Measurements from ENCODE around the gene MPHOSPH8. TPM values are rescaled to one million over a fixed set of nuclear protein-coding genes. Genes with fewer than 3 reads are reported as not detected.

MPHOSPH8 gene
- total RNA-seq, 2 donors from 2014 or later, result 18.1 to 24.0 TPM

DNA sequence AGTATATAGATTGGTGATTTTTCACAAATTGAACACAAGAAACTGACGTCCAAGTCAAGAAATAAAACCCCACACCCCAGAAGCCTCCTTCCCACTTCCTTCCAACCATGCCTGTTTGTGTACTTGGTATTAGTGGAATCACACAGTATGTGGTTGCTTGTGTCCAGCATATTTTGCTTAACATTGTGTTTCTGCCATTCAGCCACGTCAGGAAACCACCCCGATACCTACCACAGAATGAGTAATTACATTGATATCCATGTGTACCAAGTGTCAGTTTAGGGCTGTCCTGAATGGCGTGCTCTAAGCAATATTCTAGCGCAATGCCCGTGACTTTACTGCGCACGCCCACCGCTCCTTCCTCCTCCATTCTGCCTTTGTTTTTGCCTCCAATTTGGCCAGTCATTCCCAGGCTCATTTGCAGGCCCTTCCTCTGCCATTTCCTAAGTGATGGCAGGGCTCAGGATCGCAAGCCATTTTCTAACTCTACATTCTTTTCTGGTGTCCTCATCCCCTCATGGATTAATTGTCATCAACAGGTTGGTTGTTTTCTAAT, 25.9 kb upstream of the MPHOSPH8 start:
- no peak overlapping the region for H3K27ac Mint-ChIP-seq
- TF ChIP-seq, protein P1, sequence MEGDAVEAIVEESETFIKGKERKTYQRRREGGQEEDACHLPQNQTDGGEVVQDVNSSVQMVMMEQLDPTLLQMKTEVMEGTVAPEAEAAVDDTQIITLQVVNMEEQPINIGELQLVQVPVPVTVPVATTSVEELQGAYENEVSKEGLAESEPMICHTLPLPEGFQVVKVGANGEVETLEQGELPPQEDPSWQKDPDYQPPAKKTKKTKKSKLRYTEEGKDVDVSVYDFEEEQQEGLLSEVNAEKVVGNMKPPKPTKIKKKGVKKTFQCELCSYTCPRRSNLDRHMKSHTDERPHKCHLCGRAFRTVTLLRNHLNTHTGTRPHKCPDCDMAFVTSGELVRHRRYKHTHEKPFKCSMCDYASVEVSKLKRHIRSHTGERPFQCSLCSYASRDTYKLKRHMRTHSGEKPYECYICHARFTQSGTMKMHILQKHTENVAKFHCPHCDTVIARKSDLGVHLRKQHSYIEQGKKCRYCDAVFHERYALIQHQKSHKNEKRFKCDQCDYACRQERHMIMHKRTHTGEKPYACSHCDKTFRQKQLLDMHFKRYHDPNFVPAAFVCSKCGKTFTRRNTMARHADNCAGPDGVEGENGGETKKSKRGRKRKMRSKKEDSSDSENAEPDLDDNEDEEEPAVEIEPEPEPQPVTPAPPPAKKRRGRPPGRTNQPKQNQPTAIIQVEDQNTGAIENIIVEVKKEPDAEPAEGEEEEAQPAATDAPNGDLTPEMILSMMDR (conservative IDR thresholded peaks at IDR 0.05), result no peak
- Histone ChIP-seq H3K27me3 (ENCODE audit: control insufficient read depth, insufficient read depth, low read length, poor library complexity, severe bottlenecking) (peaks cover 23% of the 10 kb centered on the region), H3K27ac (ENCODE audit: low read depth, low read length) (no peak overlapping the region), H3K9me3 (ENCODE audit: control insufficient read depth, low read length) (peaks cover 27% of the 10 kb centered on the region), H3K9ac (ENCODE audit: extremely low read depth, low read length, poor library complexity, severe bottlenecking) (no peak overlapping the region), H3K4me3 (ENCODE audit: low read length) (no peak overlapping the region), H3K4me1 (ENCODE audit: control insufficient read depth, insufficient read depth, low read length) (no peaks in the 10 kb centered on the region), H3K36me3 (ENCODE audit: control insufficient read depth, insufficient read depth, low read length) (no peaks in the 10 kb centered on the region)
- DNase-seq, result no peak
- peaks cover 23% of the 10 kb centered on the region for H3K27me3 Mint-ChIP-seq (ENCODE audit: insufficient read depth)
- no peak overlapping the region for H3K4me3 Mint-ChIP-seq
- H3K4me1 Mint-ChIP-seq, result no peaks in the 10 kb centered on the region
- H3K36me3 Mint-ChIP-seq (ENCODE audit: low read depth), result peaks cover 5% of the 10 kb centered on the region
- H3K9me3 Mint-ChIP-seq, result peaks cover 67% of the 10 kb centered on the region
- 93 to 94% methylated on average over 7 to 9 of the region's 10 CpGs for WGBS, 2 experiments (ENCODE audit: insufficient coverage in 1 of 2, insufficient read length in 1 of 2)

DNA sequence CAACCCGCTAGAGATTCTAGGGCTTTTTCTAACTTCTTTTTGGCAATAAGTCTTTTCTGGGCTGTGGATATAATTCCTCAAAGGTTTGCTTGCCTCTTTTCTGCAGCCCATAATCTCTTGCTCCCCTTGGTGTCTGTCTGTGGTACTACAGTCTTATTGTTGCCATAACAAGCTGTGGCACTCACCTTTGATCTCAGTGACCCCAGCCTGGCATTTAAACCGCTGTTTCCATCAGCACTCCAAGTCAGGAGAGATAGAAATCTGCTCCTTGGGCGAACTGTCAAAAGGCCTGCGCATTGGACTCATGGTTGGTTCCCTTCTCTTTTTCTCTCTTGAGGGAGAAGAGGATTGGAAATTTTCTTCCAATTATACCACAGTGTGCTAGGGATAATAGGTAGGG, 14.5 kb upstream of the MPHOSPH8 start:
- Mint-ChIP-seq H3K4me1 (no peaks in the 10 kb centered on the region), H3K27ac (no peak overlapping the region), H3K36me3 (ENCODE audit: low read depth) (no peaks in the 10 kb centered on the region), H3K9me3 (peaks cover 59% of the 10 kb centered on the region), H3K4me3 (no peak overlapping the region), H3K27me3 (ENCODE audit: insufficient read depth) (no peaks in the 10 kb centered on the region)
- Histone ChIP-seq H3K9ac (ENCODE audit: extremely low read depth, low read length, poor library complexity, severe bottlenecking) (no peak overlapping the region), H3K9me3 (ENCODE audit: control insufficient read depth, low read length) (no peaks in the 10 kb centered on the region), H3K27me3 (ENCODE audit: control insufficient read depth, insufficient read depth, low read length, poor library complexity, severe bottlenecking) (no peaks in the 10 kb centered on the region), H3K36me3 (ENCODE audit: control insufficient read depth, insufficient read depth, low read length) (no peaks in the 10 kb centered on the region), H3K4me3 (ENCODE audit: low read length) (no peak overlapping the region), H3K4me1 (ENCODE audit: control insufficient read depth, insufficient read depth, low read length) (no peaks in the 10 kb centered on the region), H3K27ac (ENCODE audit: low read depth, low read length) (no peak overlapping the region)
- peak; percentile 75 for DNase-seq
- 40 to 62% methylated on average over 2 to 4 of the region's 4 CpGs for WGBS, 2 experiments (ENCODE audit: insufficient coverage in 1 of 2, insufficient read length in 1 of 2)
- TF ChIP-seq, protein P1 (conservative IDR thresholded peaks at IDR 0.05), result peak; percentile 70

DNA sequence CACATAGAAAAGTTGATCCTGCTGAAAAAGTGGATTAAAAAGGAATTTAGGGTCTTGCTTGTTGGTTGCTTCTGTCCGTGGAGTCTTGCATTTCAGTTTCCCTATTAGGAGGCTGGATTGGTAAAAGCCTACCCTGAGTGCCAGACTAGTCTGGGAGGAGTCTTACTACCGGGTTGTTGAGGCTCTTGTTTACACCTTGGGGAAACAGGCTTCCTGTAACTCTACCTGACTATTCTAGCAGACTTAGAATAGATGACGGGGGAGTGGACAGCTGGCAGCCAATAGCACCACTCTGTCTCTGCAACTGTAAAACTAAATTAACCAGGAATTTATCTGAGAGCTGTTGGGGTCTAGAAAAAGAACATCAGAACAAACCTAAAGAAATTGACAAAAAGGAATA, 11.3 kb upstream of the MPHOSPH8 start:
- no peaks in the 10 kb centered on the region for H3K27me3 ChIP-seq (ENCODE audit: control insufficient read depth, insufficient read depth, low read length, poor library complexity, severe bottlenecking)
- no peaks in the 10 kb centered on the region for H3K9me3 ChIP-seq (ENCODE audit: control insufficient read depth, low read length)
- peaks cover 50% of the 10 kb centered on the region for H3K9me3 Mint-ChIP-seq
- no peaks in the 10 kb centered on the region for H3K27me3 Mint-ChIP-seq (ENCODE audit: insufficient read depth)
- DNase-seq, result no peak
- H3K27ac Mint-ChIP-seq, result no peak overlapping the region
- no peak overlapping the region for H3K9ac ChIP-seq (ENCODE audit: extremely low read depth, low read length, poor library complexity, severe bottlenecking)
- no peaks in the 10 kb centered on the region for H3K4me1 Mint-ChIP-seq
- no peaks in the 10 kb centered on the region for H3K36me3 ChIP-seq (ENCODE audit: control insufficient read depth, insufficient read depth, low read length)
- no peak overlapping the region for H3K4me3 ChIP-seq (ENCODE audit: low read length)
- no peaks in the 10 kb centered on the region for H3K36me3 Mint-ChIP-seq (ENCODE audit: low read depth)
- 50 to 64% methylated on average over 1 to 3 of the region's 3 CpGs for WGBS, 2 experiments (ENCODE audit: insufficient coverage in 1 of 2, insufficient read length in 1 of 2)
- H3K27ac ChIP-seq (ENCODE audit: low read depth, low read length), result no peak overlapping the region
- H3K4me3 Mint-ChIP-seq, result no peak overlapping the region
- H3K4me1 ChIP-seq (ENCODE audit: control insufficient read depth, insufficient read depth, low read length), result no peaks in the 10 kb centered on the region
- TF ChIP-seq, protein P1 (conservative IDR thresholded peaks at IDR 0.05), result no peak

Measured in endodermal cell (in vitro differentiated cells).